Gastroesophageal sphincter (tissue), 3 donors: ENCODE measurements around the gene KLHDC7B.

Source experiments
- EP300 ChIP-seq: sonication (generic); formaldehyde crosslinking; IDR thresholded peaks from one replicate; pipeline ENCODE4 v1.6.1; 2017; ENCODE audit warnings: antibody characterized with exemption, mild to moderate bottlenecking
- POLR2A ChIP-seq, 2 donors: fragments of 450-650 bp; IDR thresholded peaks; one replicate each; pipeline ENCODE4 v1.6.1; 2017; ENCODE audit warnings: antibody characterized with exemption in 2 of 2, mild to moderate bottlenecking in 2 of 2, moderate library complexity in 1 of 2
- POLR2AphosphoS5 ChIP-seq: sonication (generic); formaldehyde crosslinking; IDR thresholded peaks from one replicate; pipeline ENCODE4 v1.6.1; 2017; ENCODE audit warnings: antibody characterized with exemption
- TF ChIP-seq, protein P1 (sequence below), 4 experiments: fragments of 200-600 bp in 2 of 4; fragments of 450-650 bp in 2 of 4; sonication (generic) in 1 of 4; IDR thresholded peaks; one replicate each; pipeline ENCODE4 v1.5.1; 2017 to 2019; ENCODE audit warnings: antibody characterized with exemption in 4 of 4, mild to moderate bottlenecking in 2 of 4, moderate library complexity in 2 of 4

DNA sequence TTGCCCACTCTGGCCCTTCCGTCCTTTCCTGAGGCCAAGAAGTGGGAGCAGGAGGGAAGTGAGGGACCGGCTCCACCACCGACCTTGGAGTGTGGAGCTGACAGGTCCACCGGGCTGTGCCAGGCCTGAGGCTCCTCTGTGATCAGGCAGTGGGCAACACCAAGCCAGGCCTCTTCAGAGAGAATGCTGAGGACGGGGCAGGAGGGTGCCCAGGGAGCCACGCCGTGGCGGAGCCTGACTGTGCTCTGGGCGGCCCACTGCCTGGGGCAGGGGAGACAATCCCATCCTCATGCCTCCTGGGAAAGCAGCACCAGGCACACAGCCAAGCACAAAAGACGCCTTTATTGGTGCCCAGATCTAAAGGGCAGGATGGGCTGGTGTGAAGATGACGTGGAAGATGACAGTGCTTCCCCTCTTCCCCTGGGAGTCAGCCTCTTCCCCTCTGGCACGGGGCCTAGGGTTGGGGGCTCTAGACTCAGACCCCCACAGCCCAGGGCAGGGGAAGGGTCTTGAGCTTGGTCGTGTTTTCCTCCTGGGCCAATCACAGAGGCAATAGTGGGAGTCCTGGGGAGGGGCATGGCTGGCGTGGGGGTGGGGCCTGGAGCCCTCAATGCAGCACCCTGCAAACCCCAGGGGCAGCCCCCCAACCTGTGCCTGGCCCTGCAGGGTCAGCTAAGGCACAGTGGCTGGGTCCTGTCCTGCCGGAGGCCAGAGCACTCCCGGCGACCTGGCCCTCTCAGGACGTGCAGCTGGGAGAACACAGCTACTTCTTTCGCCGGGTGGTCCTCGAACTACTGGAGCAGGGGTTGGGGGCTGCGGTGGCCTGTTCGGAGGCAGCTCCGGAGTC, 42.8 kb upstream of the KLHDC7B start:
- TF ChIP-seq, protein P1, sequence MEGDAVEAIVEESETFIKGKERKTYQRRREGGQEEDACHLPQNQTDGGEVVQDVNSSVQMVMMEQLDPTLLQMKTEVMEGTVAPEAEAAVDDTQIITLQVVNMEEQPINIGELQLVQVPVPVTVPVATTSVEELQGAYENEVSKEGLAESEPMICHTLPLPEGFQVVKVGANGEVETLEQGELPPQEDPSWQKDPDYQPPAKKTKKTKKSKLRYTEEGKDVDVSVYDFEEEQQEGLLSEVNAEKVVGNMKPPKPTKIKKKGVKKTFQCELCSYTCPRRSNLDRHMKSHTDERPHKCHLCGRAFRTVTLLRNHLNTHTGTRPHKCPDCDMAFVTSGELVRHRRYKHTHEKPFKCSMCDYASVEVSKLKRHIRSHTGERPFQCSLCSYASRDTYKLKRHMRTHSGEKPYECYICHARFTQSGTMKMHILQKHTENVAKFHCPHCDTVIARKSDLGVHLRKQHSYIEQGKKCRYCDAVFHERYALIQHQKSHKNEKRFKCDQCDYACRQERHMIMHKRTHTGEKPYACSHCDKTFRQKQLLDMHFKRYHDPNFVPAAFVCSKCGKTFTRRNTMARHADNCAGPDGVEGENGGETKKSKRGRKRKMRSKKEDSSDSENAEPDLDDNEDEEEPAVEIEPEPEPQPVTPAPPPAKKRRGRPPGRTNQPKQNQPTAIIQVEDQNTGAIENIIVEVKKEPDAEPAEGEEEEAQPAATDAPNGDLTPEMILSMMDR (IDR thresholded peaks at IDR 0.05): no peak
- TF ChIP-seq EP300: no peak
- TF ChIP-seq POLR2A (IDR thresholded peaks at IDR 0.05): no peak
- no peak for TF ChIP-seq POLR2AphosphoS5
